DND-41 (cell line): ENCODE data around the gene MON1B.

Experiments used
- EZH2 ChIP-seq: IDR thresholded peaks from 3 replicates; pipeline ENCODE4 v1.6.1; 2012; ENCODE audit warnings: borderline replicate concordance, low read depth, mild to moderate bottlenecking, moderate library complexity, low read length, inconsistent platforms; ENCODE audit not compliant: severe bottlenecking
- TF ChIP-seq, protein P1 (sequence below): IDR thresholded peaks from 2 replicates; pipeline ENCODE4 v1.5.1; 2012; ENCODE audit warnings: borderline replicate concordance, low read length, moderate library complexity, mild to moderate bottlenecking; ENCODE audit not compliant: poor library complexity, severe bottlenecking; ENCODE audit errors: extremely low read depth

- TF ChIP-seq, protein P1, sequence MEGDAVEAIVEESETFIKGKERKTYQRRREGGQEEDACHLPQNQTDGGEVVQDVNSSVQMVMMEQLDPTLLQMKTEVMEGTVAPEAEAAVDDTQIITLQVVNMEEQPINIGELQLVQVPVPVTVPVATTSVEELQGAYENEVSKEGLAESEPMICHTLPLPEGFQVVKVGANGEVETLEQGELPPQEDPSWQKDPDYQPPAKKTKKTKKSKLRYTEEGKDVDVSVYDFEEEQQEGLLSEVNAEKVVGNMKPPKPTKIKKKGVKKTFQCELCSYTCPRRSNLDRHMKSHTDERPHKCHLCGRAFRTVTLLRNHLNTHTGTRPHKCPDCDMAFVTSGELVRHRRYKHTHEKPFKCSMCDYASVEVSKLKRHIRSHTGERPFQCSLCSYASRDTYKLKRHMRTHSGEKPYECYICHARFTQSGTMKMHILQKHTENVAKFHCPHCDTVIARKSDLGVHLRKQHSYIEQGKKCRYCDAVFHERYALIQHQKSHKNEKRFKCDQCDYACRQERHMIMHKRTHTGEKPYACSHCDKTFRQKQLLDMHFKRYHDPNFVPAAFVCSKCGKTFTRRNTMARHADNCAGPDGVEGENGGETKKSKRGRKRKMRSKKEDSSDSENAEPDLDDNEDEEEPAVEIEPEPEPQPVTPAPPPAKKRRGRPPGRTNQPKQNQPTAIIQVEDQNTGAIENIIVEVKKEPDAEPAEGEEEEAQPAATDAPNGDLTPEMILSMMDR = no peak
- TF ChIP-seq EZH2 = no peak
Observed at GRCh38 chr16:77250400-77250799, 59.4 kb downstream of the MON1B start.
